CD4-positive, CD25-positive, alpha-beta regulatory T cell (primary cell): Measurements from ENCODE around the gene MCTP1. TPM values are rescaled to one million over a fixed set of nuclear protein-coding genes. Genes with fewer than 3 reads are reported as not detected.

Experiments used
- ATAC-seq, 2 donors: fragments of 150-1000 bp; cut with Tn5 transposase; one replicate each; pipeline ENCODE4 v1.10.0; 2021; ENCODE audit warnings: low read depth in 2 of 2, moderate number of reproducible peaks in 2 of 2, moderate library complexity in 1 of 2
- DNase-seq, 3 donors: peaks; one replicate each; pipeline versions ENCODE4 v3.0.0 to v3.0.0-alpha.2; 2012 to 2022; ENCODE audit warnings: mixed read lengths in 1 of 3
- H3K27ac ChIP-seq: one replicate; pipeline ENCODE4 v1.7.0; 2013; ENCODE audit warnings: mild to moderate bottlenecking, low read length; ENCODE audit not compliant: insufficient read depth, poor library complexity, severe bottlenecking
- H3K27me3 ChIP-seq: one replicate; pipeline ENCODE4 v1.7.0; 2013; ENCODE audit warnings: low read length; ENCODE audit not compliant: control insufficient read depth, insufficient read depth
- H3K36me3 ChIP-seq: one replicate; pipeline ENCODE4 v1.7.0; 2013; ENCODE audit warnings: mild to moderate bottlenecking, low read length, moderate library complexity; ENCODE audit not compliant: control insufficient read depth, insufficient read depth
- H3K4me1 ChIP-seq: 2 replicates; pipeline ENCODE4 v1.7.0; 2013; ENCODE audit warnings: mild to moderate bottlenecking, low read length; ENCODE audit not compliant: insufficient read depth, control insufficient read depth, poor library complexity, severe bottlenecking
- H3K4me3 ChIP-seq: one replicate; pipeline ENCODE4 v1.7.0; 2013; ENCODE audit warnings: low read depth, mild to moderate bottlenecking, low read length, moderate library complexity
- H3K9me3 ChIP-seq, 2 experiments: 1 replicate in 1 of 2; 2 replicates in 1 of 2; pipeline ENCODE4 v1.7.0; 2013; ENCODE audit warnings: low read length in 2 of 2, mild to moderate bottlenecking in 1 of 2, moderate library complexity in 1 of 2; ENCODE audit not compliant: control insufficient read depth in 2 of 2
- H3K27ac Mint-ChIP-seq, 3 donors: one replicate each; pipeline ENCODE4 v1.8.0; 2020 to 2022; ENCODE audit warnings: mild to moderate bottlenecking in 3 of 3, mixed read lengths in 3 of 3, moderate library complexity in 2 of 3
- H3K27me3 Mint-ChIP-seq: one replicate; pipeline ENCODE4 v1.8.0; 2022; ENCODE audit warnings: mild to moderate bottlenecking, mixed read lengths
- H3K36me3 Mint-ChIP-seq: one replicate; pipeline ENCODE4 v1.8.0; 2020; ENCODE audit warnings: mixed read lengths
- H3K4me1 Mint-ChIP-seq, 4 donors: one replicate each; pipeline ENCODE4 v1.8.0; 2020 to 2022; ENCODE audit warnings: mixed read lengths in 4 of 4, mild to moderate bottlenecking in 1 of 4
- H3K4me3 Mint-ChIP-seq, 4 donors: one replicate each; pipeline ENCODE4 v1.8.0; 2020 to 2022; ENCODE audit warnings: mild to moderate bottlenecking in 4 of 4, mixed read lengths in 4 of 4, moderate library complexity in 3 of 4
- H3K9me3 Mint-ChIP-seq, 7 donors: one replicate each; pipeline ENCODE4 v1.8.0; 2020 to 2022; ENCODE audit warnings: mixed read lengths in 7 of 7, mild to moderate bottlenecking in 3 of 7, moderate library complexity in 2 of 7
- polyA plus RNA-seq, 4 donors: library from polyadenylated mRNA; unstranded; fragments of 300-500 nt; fragmentation: Illumina TruSeq; gene quantifications; one replicate each; pipeline ENCODE4 v1.2.3, GENCODE V29; 2021
- total RNA-seq: library from RNA; stranded (reverse); gene quantifications from one replicate; pipeline ENCODE4 v1.2.3, GENCODE V29; 2022

The MCTP1 gene
- total and polyA plus RNA-seq, 5 donors from 2014 or later = 0.24 to 2.9 (median 0.76) TPM

DNA sequence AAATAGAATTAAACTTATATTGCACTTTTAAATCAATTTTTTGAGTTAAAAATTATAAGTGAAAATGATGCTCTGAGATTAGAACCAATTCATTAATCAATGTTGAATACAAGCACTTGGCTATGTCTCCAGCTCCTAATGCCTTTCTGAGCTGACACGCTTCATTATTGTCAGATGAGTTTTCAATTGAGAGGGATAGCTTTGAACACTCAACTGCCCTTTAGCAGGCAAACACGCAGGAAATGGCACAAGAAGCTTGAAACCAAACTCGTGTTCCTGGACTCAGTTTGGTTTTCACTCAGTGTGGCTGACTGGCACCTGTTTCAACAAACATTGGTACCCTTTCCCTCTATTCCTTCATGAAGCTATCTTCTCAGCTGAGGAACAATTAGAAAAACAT, 109.8 kb downstream of the MCTP1 start:
- Histone ChIP-seq H3K27ac (no peak overlapping the region), H3K36me3 (no peaks in the 10 kb centered on the region), H3K4me3 (no peak overlapping the region), H3K4me1 (no peaks in the 10 kb centered on the region), H3K27me3 (no peaks in the 10 kb centered on the region), H3K9me3 (no peaks in the 10 kb centered on the region)
- Mint-ChIP-seq H3K27me3 (no peaks in the 10 kb centered on the region), H3K4me1 (no peaks in the 10 kb centered on the region), H3K9me3 (peaks cover 0 to 7% (median 3%) of the 10 kb centered on the region in 7 donors), H3K4me3 (no peak overlapping the region), H3K36me3 (no peaks in the 10 kb centered on the region), H3K27ac (no peak overlapping the region)
- ATAC-seq (no peak), DNase-seq (no peak)

DNA sequence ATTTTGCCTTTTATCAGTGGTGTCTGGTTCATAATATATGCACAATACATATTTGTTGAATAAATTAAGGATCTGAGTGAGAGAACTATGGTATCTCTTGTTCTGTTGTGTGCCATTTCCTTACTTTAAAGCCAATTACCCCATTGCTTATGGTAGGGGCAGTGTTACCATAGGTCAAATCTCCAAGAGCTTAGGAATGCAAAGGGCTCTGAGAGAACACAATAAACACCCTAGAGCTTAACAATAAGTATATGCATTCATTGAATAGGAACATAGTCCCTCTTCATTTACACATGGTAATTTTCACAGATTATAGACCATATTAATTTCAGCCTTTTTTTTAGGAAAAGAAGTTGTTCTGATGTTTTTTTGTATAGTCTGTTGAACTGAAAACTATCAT, 112.2 kb downstream of the MCTP1 start:
- Mint-ChIP-seq H3K4me3 (no peak overlapping the region), H3K9me3 (peaks cover 0 to 12% (median 5%) of the 10 kb centered on the region in 7 donors), H3K27me3 (no peaks in the 10 kb centered on the region), H3K36me3 (no peaks in the 10 kb centered on the region), H3K27ac (no peak overlapping the region), H3K4me1 (no peaks in the 10 kb centered on the region)
- no peak overlapping the region for H3K4me3 ChIP-seq
- H3K4me1 ChIP-seq = no peaks in the 10 kb centered on the region
- ATAC-seq (no peak), DNase-seq (no peak)
- no peaks in the 10 kb centered on the region for H3K36me3 ChIP-seq
- no peaks in the 10 kb centered on the region for H3K9me3 ChIP-seq
- no peaks in the 10 kb centered on the region for H3K27me3 ChIP-seq
- H3K27ac ChIP-seq = no peak overlapping the region

DNA sequence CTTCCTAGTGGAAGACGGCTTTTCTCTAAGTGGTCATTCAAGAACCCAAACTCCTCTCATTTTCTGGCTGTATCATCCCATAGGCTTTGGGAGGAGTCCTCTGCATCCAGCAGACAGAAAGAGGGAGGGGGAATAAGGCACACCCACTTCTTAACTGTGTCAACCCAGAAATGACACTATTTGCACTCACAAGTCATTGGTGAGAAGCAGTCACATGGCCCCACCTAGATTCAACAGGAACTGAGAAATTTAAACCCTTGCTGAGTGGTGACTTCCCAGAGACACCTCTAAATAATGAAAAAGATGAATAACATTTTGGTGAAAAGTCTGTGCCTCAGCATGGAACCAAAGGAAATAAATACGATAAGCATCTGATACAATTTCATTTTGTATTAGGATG, 120.0 kb downstream of the MCTP1 start:
- Histone ChIP-seq H3K27me3 (no peaks in the 10 kb centered on the region), H3K36me3 (no peaks in the 10 kb centered on the region), H3K27ac (no peak overlapping the region), H3K4me3 (no peak overlapping the region), H3K4me1 (no peaks in the 10 kb centered on the region), H3K9me3 (no peaks in the 10 kb centered on the region)
- H3K27ac Mint-ChIP-seq = no peak overlapping the region
- H3K27me3 Mint-ChIP-seq = no peaks in the 10 kb centered on the region
- H3K9me3 Mint-ChIP-seq = peaks cover 0 to 6% (median 2%) of the 10 kb centered on the region in 7 donors
- no peaks in the 10 kb centered on the region for H3K36me3 Mint-ChIP-seq
- DNase-seq = no peak
- peaks cover 0 to 14% (median 0%) of the 10 kb centered on the region in 4 donors for H3K4me1 Mint-ChIP-seq
- no peak for ATAC-seq
- no peak overlapping the region for H3K4me3 Mint-ChIP-seq

DNA sequence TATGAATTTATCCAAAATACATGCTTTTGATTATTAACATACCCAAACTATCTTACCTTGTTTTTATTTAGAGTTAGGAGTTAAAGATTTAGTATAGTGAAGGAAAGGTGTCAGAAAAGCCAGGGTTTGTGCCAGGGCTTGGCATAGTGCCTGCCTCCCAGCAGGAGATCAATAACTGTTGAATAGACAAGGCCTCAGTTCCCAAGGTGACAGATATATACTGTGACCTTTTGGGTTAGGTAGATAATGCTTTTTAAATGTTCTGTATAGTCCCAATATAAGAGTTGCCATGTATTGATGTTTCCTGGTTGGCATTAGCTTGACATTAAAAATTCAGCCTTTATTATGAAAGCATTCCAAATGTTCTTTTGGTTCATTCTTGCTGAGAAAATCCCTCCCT, 121.8 kb downstream of the MCTP1 start:
- no peak overlapping the region for H3K4me3 ChIP-seq
- H3K27ac Mint-ChIP-seq = peak overlapping the region in 1 of 3 donors; percentile 38
- H3K27ac ChIP-seq = no peak overlapping the region
- H3K4me3 Mint-ChIP-seq = no peak overlapping the region
- no peaks in the 10 kb centered on the region for H3K36me3 Mint-ChIP-seq
- no peaks in the 10 kb centered on the region for H3K4me1 ChIP-seq
- H3K27me3 ChIP-seq = no peaks in the 10 kb centered on the region
- ATAC-seq = no peak
- no peaks in the 10 kb centered on the region for H3K36me3 ChIP-seq
- no peak for DNase-seq
- no peaks in the 10 kb centered on the region for H3K27me3 Mint-ChIP-seq
- no peaks in the 10 kb centered on the region for H3K9me3 ChIP-seq
- peaks cover 0 to 4% (median under 1%) of the 10 kb centered on the region in 7 donors for H3K9me3 Mint-ChIP-seq
- peaks cover 0 to 14% (median 0%) of the 10 kb centered on the region in 4 donors for H3K4me1 Mint-ChIP-seq

DNA sequence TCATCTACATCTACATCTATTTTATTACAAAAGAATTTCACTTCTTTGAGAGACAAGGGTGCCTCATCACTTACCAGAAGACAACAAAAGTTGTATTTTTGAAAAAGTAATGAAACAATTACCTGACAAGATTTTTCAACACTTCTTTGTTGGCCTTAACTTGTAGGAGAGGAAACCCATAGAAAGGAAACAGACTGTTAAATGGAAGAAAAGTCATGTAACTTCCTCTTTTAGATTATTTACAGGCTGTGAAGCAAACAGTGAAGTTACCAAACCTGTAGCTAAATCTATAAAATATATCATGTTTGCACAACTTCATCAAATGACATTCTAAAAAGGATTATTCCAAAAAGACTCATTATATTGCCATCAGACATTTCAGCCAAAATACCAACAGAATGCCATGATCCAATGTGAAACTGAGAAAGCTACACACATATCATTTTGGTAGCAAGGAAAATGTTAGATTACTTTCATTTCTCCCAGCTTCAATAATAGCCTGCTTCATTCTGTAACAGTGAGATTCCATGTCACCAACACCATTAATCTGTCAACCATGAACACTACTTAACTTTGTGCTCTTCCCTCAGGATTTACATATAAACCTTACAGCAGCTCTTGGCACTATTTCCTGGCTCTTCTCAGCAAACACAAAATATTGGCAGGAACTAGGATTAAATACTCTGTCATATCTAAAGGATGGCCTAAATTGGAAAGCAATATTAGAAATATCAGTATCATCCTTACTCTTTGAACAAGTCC, 122.5 kb downstream of the MCTP1 start:
- H3K27ac Mint-ChIP-seq = peak overlapping the region in 1 of 3 donors; percentile 21
- no peak for DNase-seq
- H3K4me3 Mint-ChIP-seq = no peak overlapping the region
- no peak overlapping the region for H3K27ac ChIP-seq
- peaks cover 0 to 14% (median 0%) of the 10 kb centered on the region in 4 donors for H3K4me1 Mint-ChIP-seq
- H3K4me3 ChIP-seq = no peak overlapping the region
- no peak for ATAC-seq
- peaks cover 0 to 4% (median 0%) of the 10 kb centered on the region in 7 donors for H3K9me3 Mint-ChIP-seq
- H3K36me3 Mint-ChIP-seq = no peaks in the 10 kb centered on the region
- no peaks in the 10 kb centered on the region for H3K27me3 Mint-ChIP-seq
- H3K27me3 ChIP-seq = no peaks in the 10 kb centered on the region
- no peaks in the 10 kb centered on the region for H3K4me1 ChIP-seq
- H3K36me3 ChIP-seq = no peaks in the 10 kb centered on the region
- no peaks in the 10 kb centered on the region for H3K9me3 ChIP-seq

DNA sequence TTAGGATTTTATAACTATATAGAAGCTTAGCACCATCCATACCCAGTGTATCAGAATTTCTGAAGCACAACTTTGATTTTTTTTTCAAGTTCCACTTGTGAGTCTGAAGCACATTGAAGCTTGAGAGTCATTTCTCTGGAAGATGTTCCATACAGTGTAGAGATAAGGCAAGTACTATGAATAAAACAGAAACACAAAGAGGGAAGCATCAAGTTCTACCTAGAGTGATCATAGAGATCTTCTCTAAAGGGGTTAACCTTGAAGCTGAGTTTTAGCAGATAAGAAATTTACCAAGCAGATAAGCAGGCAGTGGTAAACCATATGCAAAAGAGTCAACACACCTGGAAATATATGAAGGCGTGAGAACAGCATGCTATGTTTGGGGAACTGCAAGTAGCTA, 125.3 kb downstream of the MCTP1 start:
- ATAC-seq = no peak
- Mint-ChIP-seq H3K27ac (peak overlapping the region in 1 of 3 donors; percentile 50), H3K4me3 (peak overlapping the region in 1 of 4 donors; percentile 10), H3K27me3 (peaks cover 4% of the 10 kb centered on the region), H3K9me3 (peaks cover 0 to 4% (median 0%) of the 10 kb centered on the region in 7 donors), H3K4me1 (peaks cover 0 to 14% (median 0%) of the 10 kb centered on the region in 4 donors), H3K36me3 (no peaks in the 10 kb centered on the region)
- Histone ChIP-seq H3K4me1 (no peaks in the 10 kb centered on the region), H3K27ac (no peak overlapping the region), H3K27me3 (no peaks in the 10 kb centered on the region), H3K9me3 (no peaks in the 10 kb centered on the region), H3K36me3 (no peaks in the 10 kb centered on the region), H3K4me3 (no peak overlapping the region)
- no peak for DNase-seq

DNA sequence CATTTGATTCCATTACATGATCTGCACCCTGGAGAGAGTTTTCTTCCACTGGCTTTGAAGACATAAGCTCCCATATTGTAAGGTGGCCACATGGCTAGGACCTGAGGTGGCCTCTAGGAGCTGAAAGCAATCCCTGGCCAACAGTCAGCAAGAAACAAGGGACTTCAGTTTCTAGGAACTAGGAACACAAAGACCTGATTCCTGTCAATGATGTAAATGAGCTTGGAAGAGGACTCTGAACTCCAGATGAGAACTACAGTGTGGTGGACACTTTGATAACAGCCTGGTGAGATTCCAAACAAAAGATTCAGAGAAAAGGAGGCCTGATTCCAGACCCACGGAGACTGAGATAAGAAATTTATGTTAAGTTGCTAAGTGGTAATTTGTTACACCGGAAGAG, 129.0 kb downstream of the MCTP1 start:
- Mint-ChIP-seq H3K27ac (no peak overlapping the region), H3K9me3 (peaks cover 0 to 10% (median 0%) of the 10 kb centered on the region in 7 donors), H3K27me3 (peaks cover 4% of the 10 kb centered on the region), H3K4me1 (no peaks in the 10 kb centered on the region), H3K4me3 (no peak overlapping the region), H3K36me3 (no peaks in the 10 kb centered on the region)
- Histone ChIP-seq H3K9me3 (no peaks in the 10 kb centered on the region), H3K27ac (no peak overlapping the region), H3K4me3 (no peak overlapping the region), H3K4me1 (no peaks in the 10 kb centered on the region), H3K27me3 (no peaks in the 10 kb centered on the region), H3K36me3 (no peaks in the 10 kb centered on the region)
- ATAC-seq (no peak), DNase-seq (no peak)

- Histone ChIP-seq H3K27me3 (no peaks in the 10 kb centered on the region), H3K27ac (no peak overlapping the region), H3K9me3 (no peaks in the 10 kb centered on the region), H3K4me1 (no peaks in the 10 kb centered on the region), H3K36me3 (no peaks in the 10 kb centered on the region), H3K4me3 (no peak overlapping the region)
- no peak for ATAC-seq
- Mint-ChIP-seq H3K27me3 (peaks cover 4% of the 10 kb centered on the region), H3K9me3 (peaks cover 0 to 7% (median 0%) of the 10 kb centered on the region in 7 donors), H3K27ac (no peak overlapping the region), H3K4me3 (no peak overlapping the region), H3K4me1 (no peaks in the 10 kb centered on the region), H3K36me3 (no peaks in the 10 kb centered on the region)
- no peak for DNase-seq
These were observed 131.4 kb downstream of the MCTP1 start for GRCh38 chr5:95153511-95153910.
